ENCODE measurements around the gene NDE1. TPM values are rescaled to one million over a fixed set of nuclear protein-coding genes. Genes with fewer than 3 reads are reported as not detected.
"Not testable (repeated sequence)": the region's sequence is repeated elsewhere in the genome, so short reads cannot be mapped to it uniquely, and the experiment has no call there.

NDE1 gene
- total RNA-seq, 1 experiment from 2014 or later = 60.7 TPM

DNA sequence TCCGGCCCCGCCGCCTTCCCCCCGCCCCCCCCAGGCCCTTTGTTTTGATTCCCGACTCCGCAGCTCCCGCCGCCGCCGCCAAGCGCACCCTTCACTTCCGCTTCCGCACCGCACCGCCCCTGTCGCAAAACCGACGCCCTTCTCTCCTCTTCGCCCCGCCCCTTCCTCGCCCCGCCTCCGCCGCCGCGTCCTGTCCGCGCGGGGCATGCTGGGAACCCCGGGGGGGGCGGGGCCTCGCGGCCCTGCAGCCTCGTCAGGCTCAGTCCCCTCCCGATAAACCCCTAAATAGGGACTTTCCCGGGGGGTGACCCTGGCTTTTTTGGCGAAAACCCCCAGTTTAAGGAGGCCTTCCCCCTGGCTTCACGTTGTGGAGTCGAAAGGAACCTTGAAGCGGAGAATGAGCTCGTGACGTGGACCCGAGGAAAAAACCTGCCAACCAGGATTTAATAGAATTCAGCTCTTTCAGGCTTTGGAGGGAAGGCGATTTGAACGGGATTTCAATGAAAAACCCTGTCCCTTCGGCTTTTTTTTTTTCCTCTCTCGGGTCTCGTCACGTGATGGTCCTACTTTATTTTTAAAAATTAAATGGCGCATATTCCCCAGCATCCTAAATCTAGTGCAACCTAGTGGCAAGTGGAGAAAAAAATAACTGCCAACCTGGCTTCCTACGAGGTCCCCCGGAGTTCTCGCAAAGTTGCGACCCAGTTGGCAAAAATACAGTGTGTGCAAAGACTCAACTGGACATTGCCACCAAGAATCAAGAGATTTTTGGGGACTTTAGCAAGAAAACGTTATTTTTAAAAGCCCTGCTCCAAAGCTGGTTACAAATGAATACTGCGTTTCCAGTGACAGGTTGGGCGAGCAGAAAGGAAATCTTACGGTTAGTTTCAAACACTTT, 6.7 kb upstream of the NDE1 start, which contains the start of gene MARF1:
TSS of gene MARF1 (minus strand) at position 107 of the 898 bp plus-strand sequence. CDS start 3,921 bp downstream, outside the sequence.
- peak; percentile 97 to 98 for DNase-seq
- H3K9me3 ChIP-seq = no peaks in the 10 kb centered on the region
- Mint-ChIP-seq H3K9me3 (ENCODE audit: unreplicated experiment) (no peaks in the 10 kb centered on the region), H3K4me3 (ENCODE audit: unreplicated experiment) (peak within 1 kb of the TSS; percentile 85), H3K27ac (ENCODE audit: unreplicated experiment) (peak within 1 kb of the TSS; percentile 92), H3K27me3 (ENCODE audit: insufficient read depth, unreplicated experiment) (no peaks in the 10 kb centered on the region), H3K36me3 (ENCODE audit: insufficient read depth, unreplicated experiment) (peaks cover 6% of the 10 kb centered on the region), H3K4me1 (ENCODE audit: low read depth, unreplicated experiment) (no peaks in the 10 kb centered on the region)
- H3K4me3 ChIP-seq (ENCODE audit: low read depth, low read length) = peak within 1 kb of the TSS; percentile 74
- no peaks in the 10 kb centered on the region for H3K36me3 ChIP-seq (ENCODE audit: control insufficient read depth, insufficient read depth, low read length)
- peaks cover 17% of the 10 kb centered on the region for H3K4me1 ChIP-seq
- intact Hi-C loops (cut with micrococcal nuclease; ENCODE audit: unreplicated experiment) = loop anchor here (10.0 kb wide), 1 partner anchor 108 kb away; no protein-coding TSS in a partner anchor
- TF ChIP-seq CTCF (IDR thresholded peaks at IDR 0.05; ENCODE audit: insufficient read depth in 1 of 2, low read depth in 1 of 2, low read length in 1 of 2, severe bottlenecking in 1 of 2, unreplicated experiment in 1 of 2) = peak; percentile 12 to 34
- POLR2A ChIA-PET = interaction anchor here (0.5 to 1.0 kb wide), 8 partner anchors 9 to 52 kb away, joined by 3 to 9 read pairs (median 4); no protein-coding TSS in a partner anchor
- TSS peak; percentile 83 for BruUV-seq (replicated peaks)
- CTCF ChIA-PET = interaction anchor here (0.6 to 1.7 kb wide), 9 partner anchors 39 to 314 kb away, joined by 3 to 15 read pairs (median 3); no protein-coding TSS in a partner anchor
- no peaks in the 10 kb centered on the region for H3K27me3 ChIP-seq (replicated peaks; ENCODE audit: control insufficient read depth, insufficient read depth, low read length)

- intact Hi-C loops (cut with micrococcal nuclease; ENCODE audit: unreplicated experiment) = loop anchor here (10.0 kb wide), 1 partner anchor 109 kb away; no protein-coding TSS in a partner anchor
- TF ChIP-seq CTCF (IDR thresholded peaks at IDR 0.05; ENCODE audit: insufficient read depth in 1 of 2, low read depth in 1 of 2, low read length in 1 of 2, severe bottlenecking in 1 of 2, unreplicated experiment in 1 of 2) = no peak
- H3K27me3 ChIP-seq (replicated peaks; ENCODE audit: control insufficient read depth, insufficient read depth, low read length) = no peaks in the 10 kb centered on the region
- H3K9me3 Mint-ChIP-seq (ENCODE audit: unreplicated experiment) = no peaks in the 10 kb centered on the region
- POLR2A ChIA-PET = no interaction called here
- BruUV-seq (replicated peaks) = TSS peak; percentile 38
- no peaks in the 10 kb centered on the region for H3K9me3 ChIP-seq
- no peaks in the 10 kb centered on the region for H3K4me1 Mint-ChIP-seq (ENCODE audit: low read depth, unreplicated experiment)
- H3K4me3 Mint-ChIP-seq (ENCODE audit: unreplicated experiment) = peak overlapping the region; percentile 85
- no peaks in the 10 kb centered on the region for H3K36me3 ChIP-seq (ENCODE audit: control insufficient read depth, insufficient read depth, low read length)
- peak overlapping the region; percentile 74 for H3K4me3 ChIP-seq (ENCODE audit: low read depth, low read length)
- peaks cover 17% of the 10 kb centered on the region for H3K4me1 ChIP-seq
- DNase-seq = no peak
- no peaks in the 10 kb centered on the region for H3K27me3 Mint-ChIP-seq (ENCODE audit: insufficient read depth, unreplicated experiment)
- peak overlapping the region; percentile 92 for H3K27ac Mint-ChIP-seq (ENCODE audit: unreplicated experiment)
- CTCF ChIA-PET = interaction anchor here (1.4 kb wide), 1 partner anchor 53 kb away, joined by 3 read pairs; no protein-coding TSS in a partner anchor
- H3K36me3 Mint-ChIP-seq (ENCODE audit: insufficient read depth, unreplicated experiment) = no peaks in the 10 kb centered on the region
Observed at GRCh38 chr16:15643946-15644250, 6.1 kb upstream of the NDE1 start.

DNA sequence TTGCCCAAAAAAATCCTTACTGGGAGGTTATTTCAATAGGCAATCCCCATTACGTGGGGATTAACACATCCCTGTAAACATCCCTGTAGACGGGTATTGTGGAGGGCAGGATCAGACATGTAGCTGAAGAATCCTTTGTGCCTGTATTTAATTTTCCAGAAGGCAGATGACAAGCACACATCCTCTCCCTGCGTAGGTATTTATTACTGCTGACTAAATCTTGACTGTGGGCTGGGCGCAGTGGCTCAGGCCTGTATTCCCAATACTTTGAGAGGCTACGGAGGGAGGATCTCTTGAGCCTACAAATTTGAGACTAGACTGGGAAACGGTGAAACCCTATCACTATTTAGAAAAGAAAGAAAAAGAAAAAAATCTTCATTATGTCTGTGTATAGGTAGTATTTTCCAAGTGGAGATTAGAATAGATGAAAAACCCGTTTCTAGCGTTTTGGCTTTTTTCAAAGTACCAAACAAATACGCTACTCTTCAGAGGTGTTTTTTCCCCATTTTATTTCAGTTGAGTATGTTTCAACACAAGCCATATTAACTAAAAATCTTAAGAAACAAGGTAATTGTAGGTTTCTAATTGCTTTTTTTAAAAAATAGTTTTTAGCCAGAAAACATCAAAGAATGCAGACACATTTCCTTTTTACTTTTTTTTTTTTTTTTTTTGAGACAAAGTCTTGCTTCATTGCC, 5.6 kb upstream of the NDE1 start:
- CTCF ChIA-PET = interaction anchor here (1.4 kb wide), 1 partner anchor 54 kb away, joined by 3 read pairs; no protein-coding TSS in a partner anchor
- Histone ChIP-seq H3K4me3 (ENCODE audit: low read depth, low read length) (peak overlapping the region; percentile 74; the same call in 1 of the 2 replicates), H3K36me3 (ENCODE audit: control insufficient read depth, insufficient read depth, low read length) (no peaks in the 10 kb centered on the region), H3K9me3 (no peaks in the 10 kb centered on the region), H3K4me1 (peaks cover 20% of the 10 kb centered on the region), H3K27me3 (replicated peaks; ENCODE audit: control insufficient read depth, insufficient read depth, low read length) (no peaks in the 10 kb centered on the region)
- no peak for TF ChIP-seq CTCF (IDR thresholded peaks at IDR 0.05; ENCODE audit: insufficient read depth in 1 of 2, low read depth in 1 of 2, low read length in 1 of 2, severe bottlenecking in 1 of 2, unreplicated experiment in 1 of 2)
- Mint-ChIP-seq H3K27ac (ENCODE audit: unreplicated experiment) (peak overlapping the region; percentile 92), H3K9me3 (ENCODE audit: unreplicated experiment) (no peaks in the 10 kb centered on the region), H3K36me3 (ENCODE audit: insufficient read depth, unreplicated experiment) (no peaks in the 10 kb centered on the region), H3K4me3 (ENCODE audit: unreplicated experiment) (peak overlapping the region; percentile 85), H3K4me1 (ENCODE audit: low read depth, unreplicated experiment) (no peaks in the 10 kb centered on the region), H3K27me3 (ENCODE audit: insufficient read depth, unreplicated experiment) (no peaks in the 10 kb centered on the region)
- BruUV-seq (replicated peaks) = no TSS peak
- POLR2A ChIA-PET = no interaction called here
- intact Hi-C loops (cut with micrococcal nuclease; ENCODE audit: unreplicated experiment) = loop anchor here (10.0 kb wide), 1 partner anchor 110 kb away; no protein-coding TSS in a partner anchor
- peak; percentile 72 to 73 for DNase-seq

DNA sequence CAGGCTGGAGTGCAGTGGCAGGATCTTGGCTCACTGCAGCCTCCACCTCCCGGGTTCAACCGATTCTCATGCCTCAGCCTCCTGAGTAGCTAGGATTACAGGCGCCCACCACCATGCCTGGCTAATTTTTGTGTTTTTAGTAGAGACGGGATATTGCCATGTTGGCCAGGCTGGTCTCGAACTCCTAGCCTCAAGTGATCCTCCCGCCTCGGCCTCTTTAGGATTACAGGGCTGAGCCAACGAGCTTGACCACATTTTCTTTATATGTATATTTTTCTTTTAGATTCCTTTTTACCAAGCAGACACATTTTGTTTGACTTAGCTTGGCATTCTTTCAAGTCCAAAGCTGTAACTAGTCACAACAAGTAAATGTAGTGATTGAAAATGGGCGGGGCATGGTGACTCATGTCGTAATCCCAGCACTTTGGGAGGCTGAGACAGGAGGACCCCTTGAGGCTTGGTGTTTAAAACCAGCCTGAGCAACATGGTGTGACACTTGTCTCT, 5.0 kb upstream of the NDE1 start:
- peaks cover 22% of the 10 kb centered on the region for H3K4me1 ChIP-seq

More for the DNA sequence above, 5.0 kb upstream of the NDE1 start:
- H3K36me3 Mint-ChIP-seq (ENCODE audit: insufficient read depth, unreplicated experiment); CTCF ChIA-PET; H3K4me3 Mint-ChIP-seq (ENCODE audit: unreplicated experiment); H3K27me3 Mint-ChIP-seq (ENCODE audit: insufficient read depth, unreplicated experiment); POLR2A ChIA-PET; H3K9me3 Mint-ChIP-seq (ENCODE audit: unreplicated experiment); H3K4me1 Mint-ChIP-seq (ENCODE audit: low read depth, unreplicated experiment); H3K27me3 ChIP-seq (replicated peaks; ENCODE audit: control insufficient read depth, insufficient read depth, low read length); H3K4me3 ChIP-seq (ENCODE audit: low read depth, low read length); BruUV-seq (replicated peaks); H3K36me3 ChIP-seq (ENCODE audit: control insufficient read depth, insufficient read depth, low read length); H3K9me3 ChIP-seq: not testable (repeated sequence)
- DNase-seq = peak; percentile 44 to 48
- H3K27ac Mint-ChIP-seq (ENCODE audit: unreplicated experiment) = peak overlapping the region; percentile 92
- intact Hi-C loops (cut with micrococcal nuclease; ENCODE audit: unreplicated experiment) = loop anchor here (10.0 kb wide), 1 partner anchor 110 kb away; no protein-coding TSS in a partner anchor

Measured in Caco-2 (cell line).